GM13976 (cell line): ENCODE measurements around the gene AQR.

Experiments
- DNase-seq: peaks from one replicate; pipeline ENCODE4 v3.0.0; 2012; ENCODE audit warnings: low spot score
- CTCF ChIP-seq: IDR thresholded peaks from 2 replicates; pipeline ENCODE4 v1.5.1; 2012; ENCODE audit warnings: borderline replicate concordance, mild to moderate bottlenecking; ENCODE audit not compliant: insufficient read depth; ENCODE audit errors: extremely low read depth, missing control alignments, control extremely low read depth
- in situ Hi-C: fragments of 300-500 bp; cut with MboI; formaldehyde crosslinking; loops from one replicate; pipeline ENCODE4 v1.12.0; 2022; ENCODE audit warnings: low sequenced_read_pairs, mixed read lengths, inconsistent platforms; ENCODE audit not compliant: unreplicated experiment

The AQR gene

GRCh38 chr15:34890424-34890823, 79.1 kb downstream of the AQR start:
- no peak for DNase-seq
- no peak for TF ChIP-seq CTCF
- in situ Hi-C loops, result no loop called here

- in situ Hi-C loops, result no loop called here
- TF ChIP-seq CTCF, result no peak
- no peak for DNase-seq
These were observed 80.1 kb downstream of the AQR start for GRCh38 chr15:34889476-34889875.

- no peak for TF ChIP-seq CTCF
- in situ Hi-C loops, result no loop called here
- DNase-seq, result no peak
These were observed 83.4 kb downstream of the AQR start for GRCh38 chr15:34886134-34886533.

- no peak for DNase-seq
- in situ Hi-C loops, result no loop called here
- no peak for TF ChIP-seq CTCF
These were observed 85.9 kb downstream of the AQR start for GRCh38 chr15:34883633-34884032.

- no peak for TF ChIP-seq CTCF
- in situ Hi-C loops, result no loop called here
- DNase-seq, result no peak
These were observed 86.5 kb downstream of the AQR start for GRCh38 chr15:34883042-34883441.

- no peak for TF ChIP-seq CTCF
- in situ Hi-C loops, result no loop called here
- no peak for DNase-seq
These were observed 90.4 kb downstream of the AQR start for GRCh38 chr15:34879107-34879506.

- TF ChIP-seq CTCF, result no peak
- no peak for DNase-seq
- in situ Hi-C loops, result no loop called here
These were observed 92.9 kb downstream of the AQR start for GRCh38 chr15:34876640-34877039.
